Measurements from ENCODE around the gene PDE6D. TPM values are rescaled to one million over a fixed set of nuclear protein-coding genes. Genes with fewer than 3 reads are reported as not detected.

Gene PDE6D
- total RNA-seq, 1 experiment from 2014 or later = 30.6 TPM

GRCh38 chr2:231692847-231693246 is 88.2 kb downstream of the PDE6D start:
- Mint-ChIP-seq H3K4me1 (ENCODE audit: low read depth, unreplicated experiment) (no peaks in the 10 kb centered on the region), H3K27ac (ENCODE audit: unreplicated experiment) (no peak overlapping the region), H3K4me3 (ENCODE audit: low read depth, unreplicated experiment) (no peak overlapping the region), H3K36me3 (ENCODE audit: insufficient read depth, unreplicated experiment) (no peaks in the 10 kb centered on the region), H3K9me3 (ENCODE audit: low read depth, unreplicated experiment) (no peaks in the 10 kb centered on the region), H3K27me3 (ENCODE audit: unreplicated experiment) (no peaks in the 10 kb centered on the region)
- BruUV-seq (replicated peaks) = no TSS peak
- intact Hi-C loops (cut with micrococcal nuclease; ENCODE audit: unreplicated experiment) = no loop called here
- no peak for DNase-seq
- CTCF ChIA-PET = no interaction called here
- TF ChIP-seq CTCF (IDR thresholded peaks at IDR 0.05; ENCODE audit: unreplicated experiment) = no peak

- Mint-ChIP-seq H3K36me3 (ENCODE audit: insufficient read depth, unreplicated experiment) (peaks cover 6% of the 10 kb centered on the region), H3K4me1 (ENCODE audit: low read depth, unreplicated experiment) (no peaks in the 10 kb centered on the region), H3K27me3 (ENCODE audit: unreplicated experiment) (no peaks in the 10 kb centered on the region), H3K27ac (ENCODE audit: unreplicated experiment) (no peak overlapping the region), H3K9me3 (ENCODE audit: low read depth, unreplicated experiment) (no peaks in the 10 kb centered on the region), H3K4me3 (ENCODE audit: low read depth, unreplicated experiment) (no peak overlapping the region)
- DNase-seq = no peak
- no peak for TF ChIP-seq CTCF (IDR thresholded peaks at IDR 0.05; ENCODE audit: unreplicated experiment)
- BruUV-seq (replicated peaks) = no TSS peak
- intact Hi-C loops (cut with micrococcal nuclease; ENCODE audit: unreplicated experiment) = no loop called here
- CTCF ChIA-PET = interaction anchor here (0.7 kb wide), 2 partner anchors 18 to 188 kb away, joined by 3 read pairs; no protein-coding TSS in a partner anchor
These were observed 89.8 kb downstream of the PDE6D start for GRCh38 chr2:231691251-231691772.

- H3K27ac Mint-ChIP-seq (ENCODE audit: unreplicated experiment) = no peak overlapping the region
- no peaks in the 10 kb centered on the region for H3K9me3 Mint-ChIP-seq (ENCODE audit: low read depth, unreplicated experiment)
- no peak for TF ChIP-seq CTCF (IDR thresholded peaks at IDR 0.05; ENCODE audit: unreplicated experiment)
- BruUV-seq (replicated peaks) = no TSS peak
- CTCF ChIA-PET = no interaction called here
- intact Hi-C loops (cut with micrococcal nuclease; ENCODE audit: unreplicated experiment) = no loop called here
- no peaks in the 10 kb centered on the region for H3K27me3 Mint-ChIP-seq (ENCODE audit: unreplicated experiment)
- H3K36me3 Mint-ChIP-seq (ENCODE audit: insufficient read depth, unreplicated experiment) = peaks cover 6% of the 10 kb centered on the region
- no peaks in the 10 kb centered on the region for H3K4me1 Mint-ChIP-seq (ENCODE audit: low read depth, unreplicated experiment)
- DNase-seq = no peak
- H3K4me3 Mint-ChIP-seq (ENCODE audit: low read depth, unreplicated experiment) = no peak overlapping the region
These were observed 91.8 kb downstream of the PDE6D start for GRCh38 chr2:231689124-231689893.

GRCh38 chr2:231688719-231689118 is 92.4 kb downstream of the PDE6D start:
- Mint-ChIP-seq H3K36me3 (ENCODE audit: insufficient read depth, unreplicated experiment) (peaks cover 6% of the 10 kb centered on the region), H3K9me3 (ENCODE audit: low read depth, unreplicated experiment) (no peaks in the 10 kb centered on the region), H3K4me1 (ENCODE audit: low read depth, unreplicated experiment) (no peaks in the 10 kb centered on the region), H3K27ac (ENCODE audit: unreplicated experiment) (no peak overlapping the region), H3K4me3 (ENCODE audit: low read depth, unreplicated experiment) (no peak overlapping the region), H3K27me3 (ENCODE audit: unreplicated experiment) (no peaks in the 10 kb centered on the region)
- no peak for DNase-seq
- CTCF ChIA-PET = no interaction called here
- TF ChIP-seq CTCF (IDR thresholded peaks at IDR 0.05; ENCODE audit: unreplicated experiment) = no peak
- intact Hi-C loops (cut with micrococcal nuclease; ENCODE audit: unreplicated experiment) = no loop called here
- no TSS peak for BruUV-seq (replicated peaks)

Data from Calu3 (cell line).